ENCODE measurements around the gene ERO1B. TPM values are rescaled to one million over a fixed set of nuclear protein-coding genes. Genes with fewer than 3 reads are reported as not detected.

ERO1B gene
- polyA plus RNA-seq, 1 donor from 2014 or later = 2.7 TPM

- no peaks in the 10 kb centered on the region for H3K9me3 ChIP-seq (ENCODE audit: low read length)
- H3K4me2 ChIP-seq (ENCODE audit: low read length) = no peak overlapping the region
- no peaks in the 10 kb centered on the region for H4K20me1 ChIP-seq (ENCODE audit: insufficient read depth)
- TF ChIP-seq EZH2 (IDR thresholded peaks at IDR 0.05; ENCODE audit: borderline replicate concordance, insufficient read depth, low read length, poor library complexity, severe bottlenecking) (no peak), CTCF (IDR thresholded peaks at IDR 0.05; ENCODE audit: poor library complexity, severe bottlenecking) (no peak), REST (IDR thresholded peaks at IDR 0.05; ENCODE audit: borderline replicate concordance) (no peak), SMC3 (conservative IDR thresholded peaks at IDR 0.05; ENCODE audit: poor library complexity) (no peak), RAD21 (conservative IDR thresholded peaks at IDR 0.05) (no peak), EP300 (conservative IDR thresholded peaks at IDR 0.05; ENCODE audit: poor library complexity, severe bottlenecking) (no peak), TAF1 (IDR thresholded peaks at IDR 0.05; ENCODE audit: low read depth) (no peak), MXI1 (conservative IDR thresholded peaks at IDR 0.05; ENCODE audit: poor library complexity, severe bottlenecking) (no peak), POLR2AphosphoS5 (IDR thresholded peaks at IDR 0.05) (no peak)
- no peak overlapping the region for H3K27ac ChIP-seq (ENCODE audit: low read length)
- no peaks in the 10 kb centered on the region for H3K79me2 ChIP-seq (replicated peaks; ENCODE audit: insufficient read depth, low read length)
- no peaks in the 10 kb centered on the region for H3F3A ChIP-seq (ENCODE audit: insufficient read depth, low read length, poor library complexity, severe bottlenecking)
- no peaks in the 10 kb centered on the region for H3K27me3 ChIP-seq (ENCODE audit: insufficient read depth, low read depth, low read length)
- H3K9me2 ChIP-seq (ENCODE audit: insufficient read depth, low read length) = no peaks in the 10 kb centered on the region
- H3K9ac ChIP-seq (ENCODE audit: low read length) = no peak overlapping the region
- no peak overlapping the region for H2AFZ ChIP-seq (ENCODE audit: low read depth, low read length)
- no peak overlapping the region for H3K4me3 ChIP-seq (ENCODE audit: low read length)
- no peaks in the 10 kb centered on the region for H3K36me3 ChIP-seq (ENCODE audit: insufficient read depth, low read length)
Measured at GRCh38 chr1:236209713-236210112, 72.0 kb downstream of the ERO1B start.

DNA sequence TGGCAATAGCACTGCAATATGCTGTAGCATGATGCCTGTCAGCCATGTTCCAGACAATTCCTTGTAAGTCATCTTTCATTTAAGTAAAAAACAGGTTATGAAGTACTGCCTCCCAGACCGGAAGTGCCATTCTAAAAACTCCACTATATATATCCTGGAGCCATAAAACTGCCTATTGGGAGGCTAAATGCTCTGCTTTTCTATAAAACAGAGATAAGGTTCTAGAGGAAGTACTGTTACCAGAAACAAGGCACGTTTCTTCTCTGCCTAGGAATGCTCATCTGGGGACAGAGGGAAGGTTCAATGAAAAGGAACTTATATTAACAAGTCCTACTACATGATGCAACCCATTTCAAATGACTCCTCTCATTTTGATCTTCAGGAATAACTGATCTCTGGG is 72.6 kb downstream of the ERO1B start:
- Histone ChIP-seq H2AFZ (ENCODE audit: low read depth, low read length) (no peak overlapping the region), H3K4me2 (ENCODE audit: low read length) (no peak overlapping the region), H3K9me3 (ENCODE audit: low read length) (no peaks in the 10 kb centered on the region), H3F3A (ENCODE audit: insufficient read depth, low read length, poor library complexity, severe bottlenecking) (no peaks in the 10 kb centered on the region), H3K9ac (ENCODE audit: low read length) (no peak overlapping the region), H3K27me3 (ENCODE audit: insufficient read depth, low read depth, low read length) (no peaks in the 10 kb centered on the region), H3K36me3 (ENCODE audit: insufficient read depth, low read length) (no peaks in the 10 kb centered on the region), H3K27ac (ENCODE audit: low read length) (no peak overlapping the region), H3K9me2 (ENCODE audit: insufficient read depth, low read length) (no peaks in the 10 kb centered on the region), H3K4me3 (ENCODE audit: low read length) (no peak overlapping the region), H3K79me2 (replicated peaks; ENCODE audit: insufficient read depth, low read length) (no peaks in the 10 kb centered on the region), H4K20me1 (ENCODE audit: insufficient read depth) (no peaks in the 10 kb centered on the region)
- TF ChIP-seq EZH2 (IDR thresholded peaks at IDR 0.05; ENCODE audit: borderline replicate concordance, insufficient read depth, low read length, poor library complexity, severe bottlenecking) = no peak
- no peak for TF ChIP-seq TAF1 (IDR thresholded peaks at IDR 0.05; ENCODE audit: low read depth)
- TF ChIP-seq POLR2AphosphoS5 (IDR thresholded peaks at IDR 0.05) = no peak
- no peak for TF ChIP-seq CTCF (IDR thresholded peaks at IDR 0.05; ENCODE audit: poor library complexity, severe bottlenecking)

Data from neural cell (in vitro differentiated cells).